GM12874 (cell line): ENCODE measurements around the gene CITED1.

Experiments
- CTCF ChIP-seq: IDR thresholded peaks from 2 replicates; pipeline ENCODE4 v1.5.1; 2011; ENCODE audit warnings: low read depth, mild to moderate bottlenecking, control low read depth, low read length, moderate library complexity; ENCODE audit not compliant: insufficient read depth

CITED1 gene

GRCh38 chrX:72265263-72265662 lies 40.5 kb downstream of the CITED1 start:
- TF ChIP-seq CTCF: no peak

- no peak for TF ChIP-seq CTCF
Observed at GRCh38 chrX:72262077-72262476, 43.6 kb downstream of the CITED1 start.

- TF ChIP-seq CTCF: no peak
Observed at GRCh38 chrX:72260448-72260847, 45.3 kb downstream of the CITED1 start.

- no peak for TF ChIP-seq CTCF
Observed at GRCh38 chrX:72258174-72258573, 47.5 kb downstream of the CITED1 start.

- no peak for TF ChIP-seq CTCF
Observed at GRCh38 chrX:72255864-72256263, 49.9 kb downstream of the CITED1 start.

- no peak for TF ChIP-seq CTCF
Observed at GRCh38 chrX:72255445-72255844, 50.3 kb downstream of the CITED1 start.

GRCh38 chrX:72254816-72255215 lies 50.9 kb downstream of the CITED1 start:
- no peak for TF ChIP-seq CTCF

GRCh38 chrX:72253686-72254085 lies 52.0 kb downstream of the CITED1 start:
- TF ChIP-seq CTCF: no peak
